Mammary epithelial cell (primary cell): ENCODE data around the gene EFNA4.

Source experiments
- CTCF ChIP-seq, 2 donors: IDR thresholded peaks in 1 of 2; conservative IDR thresholded peaks in 1 of 2; 2 replicates each; pipeline ENCODE4 v1.5.1; 2011 to 2012; ENCODE audit warnings: inconsistent platforms in 2 of 2, low read length in 2 of 2, mild to moderate bottlenecking in 2 of 2, control low read depth in 1 of 2, low read depth in 1 of 2; ENCODE audit not compliant: insufficient read depth in 1 of 2; ENCODE audit errors: extremely low read depth in 1 of 2
- EZH2 ChIP-seq: IDR thresholded peaks from 2 replicates; pipeline ENCODE4 v1.6.1; 2012; ENCODE audit warnings: low read length, inconsistent platforms, borderline replicate concordance

DNA sequence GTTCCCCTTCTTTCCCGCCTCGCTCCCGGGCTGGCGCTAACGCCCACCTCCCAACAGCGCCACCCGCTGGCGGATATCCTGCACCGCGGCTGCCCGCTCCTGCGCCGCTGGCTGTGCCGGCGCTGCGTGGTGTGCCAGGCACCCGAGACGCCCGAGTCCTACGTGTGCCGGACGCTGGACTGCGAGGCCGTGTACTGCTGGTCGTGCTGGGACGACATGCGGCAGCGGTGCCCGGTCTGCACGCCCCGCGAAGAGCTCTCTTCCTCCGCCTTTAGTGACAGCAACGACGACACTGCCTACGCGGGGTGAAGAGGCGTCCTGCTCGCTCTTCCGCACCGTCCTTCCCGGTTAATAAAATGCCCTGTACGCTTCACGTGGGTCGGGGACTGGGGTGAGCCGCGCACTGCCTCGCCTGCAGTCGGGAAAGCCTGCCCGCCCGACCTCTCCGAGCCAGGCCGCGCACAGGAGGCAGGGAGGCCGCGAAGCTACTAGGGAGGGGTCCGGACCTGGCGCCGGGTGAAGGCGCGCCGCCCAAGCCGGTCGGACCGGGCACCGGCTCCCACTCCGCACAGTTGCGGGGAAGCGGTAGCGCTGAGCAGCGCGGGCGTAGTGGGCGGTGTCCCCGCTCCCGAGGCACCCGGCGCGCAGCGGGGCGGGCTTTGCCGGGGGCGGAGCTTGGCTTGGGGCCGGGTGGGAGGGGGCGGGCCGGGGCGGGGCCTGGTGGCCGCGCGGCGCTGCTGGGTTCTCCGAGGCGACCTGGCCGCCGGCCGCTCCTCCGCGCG is 12.8 kb upstream of the EFNA4 start, which contains the start of gene ADAM15:
- TF ChIP-seq CTCF (conservative IDR thresholded peaks at IDR 0.05 in 1 of 2, IDR thresholded peaks at IDR 0.05 in 1 of 2; ENCODE audit: extremely low read depth in 1 of 2, insufficient read depth in 1 of 2, low read depth in 1 of 2, low read length in 2 of 2), result peak; percentile 72 to 95
- no peak for TF ChIP-seq EZH2
